Prostate gland (tissue), 2 donors: ENCODE results near the gene EPC2. TPM values are rescaled to one million over a fixed set of nuclear protein-coding genes. Genes with fewer than 3 reads are reported as not detected.

ENCODE experiments used
- DNase-seq: peaks from one replicate; pipeline ENCODE4 v3.0.0-alpha.2; 2019; ENCODE audit warnings: low spot score
- H3K27ac ChIP-seq, 2 donors: fragments of 200-600 bp; sonication (generic); 2 replicates each; pipeline ENCODE4 v1.5.1; 2017 to 2019
- H3K27me3 ChIP-seq: fragments of 200-600 bp; sonication (generic); replicated peaks from 2 replicates; pipeline ENCODE4 v1.5.1; 2019; ENCODE audit not compliant: insufficient read depth
- H3K36me3 ChIP-seq, 2 donors: fragments of 200-600 bp; sonication (generic); 1 replicate in 1 of 2; 2 replicates in 1 of 2; pipeline versions ENCODE4 v1.5.1 to v1.8.1; 2017 to 2019
- H3K4me1 ChIP-seq: fragments of 200-600 bp; sonication (generic); replicated peaks from 2 replicates; pipeline ENCODE4 v1.5.1; 2019
- H3K4me3 ChIP-seq, 2 donors: fragments of 200-600 bp; sonication (generic); 2 replicates each; pipeline ENCODE4 v1.5.1; 2017 to 2019
- H3K9me3 ChIP-seq: fragments of 200-600 bp; sonication (generic); 2 replicates; pipeline ENCODE4 v1.5.1; 2017
- CTCF ChIP-seq, 4 experiments: fragments of 200-600 bp in 2 of 4; fragments of 450-650 bp in 2 of 4; sonication (generic) in 2 of 4; IDR thresholded peaks; 1 replicate in 3 of 4; 2 replicates in 1 of 4; pipeline ENCODE4 v1.5.1; 2016 to 2019; ENCODE audit warnings: antibody characterized with exemption in 4 of 4, mild to moderate bottlenecking in 2 of 4, moderate library complexity in 2 of 4
- POLR2A ChIP-seq: fragments of 450-650 bp; IDR thresholded peaks from one replicate; pipeline ENCODE4 v1.6.1; 2016; ENCODE audit warnings: antibody characterized with exemption, mild to moderate bottlenecking
- POLR2AphosphoS5 ChIP-seq: sonication (generic); formaldehyde crosslinking; IDR thresholded peaks from one replicate; pipeline ENCODE4 v1.6.1; 2017; ENCODE audit warnings: antibody characterized with exemption
- WGBS: methylation state at CpG from one replicate; pipeline ENCODE4 v1.1.5; 2018; 5-methylcytosine and 5-hydroxymethylcytosine counted together
- intact Hi-C: fragments of 100-400 bp; cut with DNase I; formaldehyde crosslinking; loops from one replicate; pipeline ENCODE4 v1.14.2; 2022
- total RNA-seq, 2 donors: library from RNA; depleted of rRNA; stranded (reverse); fragments of >200 nt; gene quantifications; one replicate each; pipeline ENCODE4 v1.1.0, GENCODE V29; 2016

EPC2 gene
- total RNA-seq, 2 donors from 2014 or later, result 27.2 to 40.2 TPM

GRCh38 chr2:148704247-148704646, 59.7 kb downstream of the EPC2 start:
- H3K27ac ChIP-seq, result no peak overlapping the region
- intact Hi-C loops, result no loop called here
- no peak for DNase-seq
- H3K27me3 ChIP-seq, result no peaks in the 10 kb centered on the region
- no peaks in the 10 kb centered on the region for H3K9me3 ChIP-seq
- H3K4me3 ChIP-seq, result no peak overlapping the region
- H3K36me3 ChIP-seq, result no peaks in the 10 kb centered on the region
- TF ChIP-seq POLR2AphosphoS5 (no peak), CTCF (IDR thresholded peaks at IDR 0.05) (no peak), POLR2A (no peak)
- no peaks in the 10 kb centered on the region for H3K4me1 ChIP-seq

- Histone ChIP-seq H3K9me3 (no peaks in the 10 kb centered on the region), H3K36me3 (no peaks in the 10 kb centered on the region), H3K4me1 (no peaks in the 10 kb centered on the region), H3K27me3 (no peaks in the 10 kb centered on the region), H3K4me3 (no peak overlapping the region), H3K27ac (no peak overlapping the region)
- intact Hi-C loops, result no loop called here
- TF ChIP-seq CTCF (IDR thresholded peaks at IDR 0.05), result no peak
- DNase-seq, result no peak
- WGBS, result 95% methylated on average over 2 of the region's 2 CpGs
These were observed 71.9 kb downstream of the EPC2 start for GRCh38 chr2:148716378-148716920.

- no peak overlapping the region for H3K27ac ChIP-seq
- no peak overlapping the region for H3K4me3 ChIP-seq
- no peaks in the 10 kb centered on the region for H3K4me1 ChIP-seq
- intact Hi-C loops, result no loop called here
- 81% methylated on average over 3 of the region's 3 CpGs for WGBS
- TF ChIP-seq CTCF (IDR thresholded peaks at IDR 0.05) (no peak), POLR2AphosphoS5 (no peak), POLR2A (no peak)
- no peaks in the 10 kb centered on the region for H3K27me3 ChIP-seq
- H3K36me3 ChIP-seq, result no peaks in the 10 kb centered on the region
- no peak for DNase-seq
- H3K9me3 ChIP-seq, result no peaks in the 10 kb centered on the region
These were observed 73.5 kb downstream of the EPC2 start for GRCh38 chr2:148718039-148718438.

- Histone ChIP-seq H3K4me1 (no peaks in the 10 kb centered on the region), H3K27me3 (no peaks in the 10 kb centered on the region), H3K9me3 (no peaks in the 10 kb centered on the region), H3K27ac (no peak overlapping the region), H3K36me3 (no peaks in the 10 kb centered on the region), H3K4me3 (no peak overlapping the region)
- intact Hi-C loops, result no loop called here
- 91% methylated on average over 6 of the region's 6 CpGs for whole genome bisulfite sequencing
- no peak for DNase-seq
- TF ChIP-seq POLR2AphosphoS5, result no peak
- no peak for TF ChIP-seq CTCF (IDR thresholded peaks at IDR 0.05)
- no peak for TF ChIP-seq POLR2A
These were observed 74.7 kb downstream of the EPC2 start for GRCh38 chr2:148719195-148719749.

GRCh38 chr2:148719941-148720436, 75.4 kb downstream of the EPC2 start:
- intact Hi-C loops, result no loop called here
- no peaks in the 10 kb centered on the region for H3K27me3 ChIP-seq
- H3K4me1 ChIP-seq, result no peaks in the 10 kb centered on the region
- TF ChIP-seq POLR2AphosphoS5, result no peak
- TF ChIP-seq CTCF (IDR thresholded peaks at IDR 0.05), result no peak
- no peak for TF ChIP-seq POLR2A
- H3K9me3 ChIP-seq, result no peaks in the 10 kb centered on the region
- 46% methylated on average over 2 of the region's 2 CpGs for WGBS
- no peak overlapping the region for H3K4me3 ChIP-seq
- no peaks in the 10 kb centered on the region for H3K36me3 ChIP-seq
- DNase-seq, result no peak
- no peak overlapping the region for H3K27ac ChIP-seq
